Fibroblast of villous mesenchyme (primary cell): ENCODE data around the gene FAM20A. TPM values are rescaled to one million over a fixed set of nuclear protein-coding genes. Genes with fewer than 3 reads are reported as not detected.

Experiments used
- DNase-seq: peaks from one replicate; pipeline ENCODE4 v3.0.0-alpha.2; 2010; ENCODE audit warnings: low read depth
- H3K4me3 ChIP-seq: 2 replicates; pipeline ENCODE4 v1.5.1; 2011; ENCODE audit warnings: low read depth, mild to moderate bottlenecking, low read length
- CTCF ChIP-seq: IDR thresholded peaks from 2 replicates; pipeline ENCODE4 v1.5.1; 2012; ENCODE audit warnings: low read depth, mild to moderate bottlenecking, low read length; ENCODE audit not compliant: insufficient read depth
- total RNA-seq: library from RNA; depleted of rRNA; stranded (reverse); fragments of >200 nt; gene quantifications from 2 replicates; pipeline ENCODE4 v1.2.3, GENCODE V29; 2012

Gene FAM20A
- total RNA-seq, 1 donor = 2.2 TPM

- DNase-seq = no peak
- no peak for TF ChIP-seq CTCF
- no peak overlapping the region for H3K4me3 ChIP-seq
These were observed 9.4 kb upstream of the FAM20A start for GRCh38 chr17:68610554-68610953.

GRCh38 chr17:68608515-68609130, 7.5 kb upstream of the FAM20A start:
- TF ChIP-seq CTCF = no peak
- H3K4me3 ChIP-seq = no peak overlapping the region
- DNase-seq = no peak

- TF ChIP-seq CTCF = no peak
- H3K4me3 ChIP-seq = no peak overlapping the region
- DNase-seq = no peak
These were observed 5.5 kb upstream of the FAM20A start for GRCh38 chr17:68606451-68607307.

- no peak overlapping the region for H3K4me3 ChIP-seq
- TF ChIP-seq CTCF = no peak
- DNase-seq = no peak
These were observed 4.7 kb upstream of the FAM20A start for GRCh38 chr17:68605914-68606313.

GRCh38 chr17:68603656-68604055, 2.5 kb upstream of the FAM20A start:
- no peak for DNase-seq
- no peak overlapping the region for H3K4me3 ChIP-seq
- no peak for TF ChIP-seq CTCF

- no peak for TF ChIP-seq CTCF
- H3K4me3 ChIP-seq = no peak overlapping the region
- no peak for DNase-seq
These were observed 1.9 kb upstream of the FAM20A start for GRCh38 chr17:68603027-68603426.
